Immature natural killer cell (primary cell): Measurements from ENCODE around the gene TMEM222. TPM values are rescaled to one million over a fixed set of nuclear protein-coding genes. Genes with fewer than 3 reads are reported as not detected.
A peak's percentile ranks its signal among the peaks of the same experiment; 100 is the strongest.
"Not testable (repeated sequence)": the region's sequence is repeated elsewhere in the genome, so short reads cannot be mapped to it uniquely, and the experiment has no call there.

ENCODE experiments used
- DNase-seq, 3 donors: peaks; one replicate each; pipeline ENCODE4 v3.0.0; 2022; ENCODE audit warnings: mixed read lengths in 1 of 3
- H3K27ac Mint-ChIP-seq, 6 donors: one replicate each; pipeline ENCODE4 v1.8.0; 2020; ENCODE audit warnings: mixed read lengths in 6 of 6, mild to moderate bottlenecking in 5 of 6, inconsistent platforms in 4 of 6, moderate library complexity in 3 of 6
- H3K27me3 Mint-ChIP-seq, 3 donors: one replicate each; pipeline ENCODE4 v1.8.0; 2020 to 2021; ENCODE audit warnings: low read depth in 3 of 3, mild to moderate bottlenecking in 3 of 3, mixed read lengths in 3 of 3, moderate library complexity in 3 of 3, inconsistent platforms in 1 of 3
- H3K36me3 Mint-ChIP-seq, 3 donors: one replicate each; pipeline ENCODE4 v1.8.0; 2020; ENCODE audit warnings: mixed read lengths in 3 of 3, inconsistent platforms in 2 of 3, mild to moderate bottlenecking in 2 of 3
- H3K4me1 Mint-ChIP-seq, 2 donors: one replicate each; pipeline ENCODE4 v1.8.0; 2020; ENCODE audit warnings: inconsistent platforms in 2 of 2, mild to moderate bottlenecking in 2 of 2, mixed read lengths in 2 of 2, moderate library complexity in 1 of 2
- H3K4me3 Mint-ChIP-seq, 5 donors: one replicate each; pipeline ENCODE4 v1.8.0; 2020; ENCODE audit warnings: mild to moderate bottlenecking in 5 of 5, mixed read lengths in 5 of 5, inconsistent platforms in 3 of 5, moderate library complexity in 3 of 5
- H3K9me3 Mint-ChIP-seq, 6 donors: one replicate each; pipeline ENCODE4 v1.8.0; 2020; ENCODE audit warnings: mild to moderate bottlenecking in 6 of 6, mixed read lengths in 6 of 6, inconsistent platforms in 4 of 6, moderate library complexity in 3 of 6
- polyA plus RNA-seq, 3 donors: library from polyadenylated mRNA; unstranded; fragments of 300-500 nt; fragmentation: Illumina TruSeq; gene quantifications; one replicate each; pipeline ENCODE4 v1.2.3, GENCODE V29; 2021

TMEM222 gene
- polyA plus RNA-seq, 3 donors from 2014 or later, result 56.0 to 99.3 (median 69.8) TPM

GRCh38 chr1:27372808-27373690 is 51.1 kb downstream of the TMEM222 start:
- no peak for DNase-seq
- Mint-ChIP-seq H3K27ac (no peak overlapping the region), H3K27me3 (no peaks in the 10 kb centered on the region), H3K9me3 (no peaks in the 10 kb centered on the region), H3K36me3 (no peaks in the 10 kb centered on the region), H3K4me3 (no peak overlapping the region), H3K4me1 (peaks cover 4 to 11% of the 10 kb centered on the region in 2 donors)

- no peaks in the 10 kb centered on the region for H3K9me3 Mint-ChIP-seq
- peaks cover 0 to 2% of the 10 kb centered on the region in 2 donors for H3K4me1 Mint-ChIP-seq
- H3K4me3 Mint-ChIP-seq, result no peak within 1 kb of the TSS
- no peak for DNase-seq
- H3K27me3 Mint-ChIP-seq, result no peaks in the 10 kb centered on the region
- H3K36me3 Mint-ChIP-seq, result no peaks in the 10 kb centered on the region
- H3K27ac Mint-ChIP-seq, result no peak within 1 kb of the TSS
Observed at GRCh38 chr1:27374362-27375086, 52.6 kb downstream of the TMEM222 start, which contains the start of gene FCN3. FCN3 (minus strand) TSS chr1:27374824; CDS start chr1:27374818, 6 bp downstream.

DNA sequence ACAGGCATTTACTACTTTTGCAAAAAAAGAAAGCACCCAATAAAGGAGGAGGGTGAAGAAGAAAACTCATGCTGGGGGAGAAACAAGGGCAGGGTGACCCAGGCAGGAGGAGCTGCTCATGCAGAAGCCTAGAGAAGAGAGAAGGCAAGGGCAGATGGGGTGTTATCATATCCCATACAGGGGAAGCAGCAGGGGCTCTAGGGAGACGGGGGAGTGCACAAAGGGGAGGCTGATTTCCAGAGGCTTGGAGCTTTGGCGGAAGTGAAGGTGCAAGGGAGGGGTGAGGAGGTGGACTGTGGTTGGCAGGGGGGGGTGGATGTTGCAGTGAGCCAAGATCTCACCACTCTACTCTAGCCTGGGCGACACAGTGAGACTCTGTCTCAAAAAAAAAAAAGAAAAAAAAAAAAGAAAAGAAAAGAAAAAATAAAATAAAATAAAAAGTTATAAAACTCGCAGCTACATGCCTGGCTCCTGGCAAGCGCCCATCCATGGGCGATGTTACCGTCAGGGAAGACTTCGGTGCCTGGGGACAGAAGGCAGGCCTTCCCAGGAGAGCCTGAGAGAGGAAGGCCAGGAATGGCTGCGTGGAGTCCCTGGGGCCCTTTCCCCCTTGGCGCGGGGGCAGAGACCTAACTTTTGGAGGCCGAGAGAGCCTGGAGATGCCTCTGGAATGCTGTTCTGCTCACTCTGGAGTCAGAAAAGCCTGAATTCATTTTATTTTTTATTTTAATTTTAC is 56.0 kb downstream of the TMEM222 start:
- Mint-ChIP-seq H3K27me3 (peaks cover 0 to 2% (median 0%) of the 10 kb centered on the region in 3 donors), H3K4me3 (no peak overlapping the region), H3K9me3 (no peaks in the 10 kb centered on the region), H3K36me3 (no peaks in the 10 kb centered on the region), H3K4me1 (no peaks in the 10 kb centered on the region), H3K27ac (peak overlapping the region in 1 of 6 donors; percentile 41)
- DNase-seq, result no peak

DNA sequence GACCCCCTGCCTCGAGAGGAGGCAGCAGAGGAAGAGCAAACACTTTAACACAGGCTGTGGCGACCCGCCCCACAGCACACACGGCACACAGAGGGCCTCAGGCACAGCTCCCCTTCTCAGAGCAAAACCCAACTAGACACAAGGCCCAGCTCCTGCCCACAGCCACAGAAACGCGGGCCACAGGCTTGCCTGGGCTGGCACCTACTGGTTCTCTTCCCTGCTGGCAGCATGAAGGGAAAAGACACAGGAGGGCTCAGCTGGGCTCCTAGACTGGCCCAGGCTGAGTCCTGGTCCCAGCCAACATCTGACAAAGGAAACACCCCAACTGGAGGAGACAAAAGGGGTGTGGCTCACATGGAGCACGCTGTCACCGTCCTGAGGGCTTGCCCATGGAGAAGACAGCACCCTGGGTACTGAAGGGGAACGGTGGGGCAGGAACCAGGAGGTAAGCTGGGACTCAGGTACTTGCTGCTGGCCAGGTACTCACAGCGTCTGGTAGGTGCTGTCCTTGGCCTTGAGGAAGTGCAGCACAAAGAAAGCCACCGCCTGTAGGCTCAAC is 57.7 kb downstream of the TMEM222 start:
- no peaks in the 10 kb centered on the region for H3K36me3 Mint-ChIP-seq
- no peaks in the 10 kb centered on the region for H3K9me3 Mint-ChIP-seq
- peaks cover 0 to 2% (median 2%) of the 10 kb centered on the region in 3 donors for H3K27me3 Mint-ChIP-seq
- no peak overlapping the region for H3K4me3 Mint-ChIP-seq
- no peak overlapping the region for H3K27ac Mint-ChIP-seq
- no peaks in the 10 kb centered on the region for H3K4me1 Mint-ChIP-seq
- no peak for DNase-seq

GRCh38 chr1:27380224-27380623 is 58.3 kb downstream of the TMEM222 start:
- Mint-ChIP-seq H3K4me3 (no peak overlapping the region), H3K9me3 (no peaks in the 10 kb centered on the region), H3K27ac (no peak overlapping the region), H3K4me1 (no peaks in the 10 kb centered on the region), H3K36me3 (no peaks in the 10 kb centered on the region), H3K27me3 (peaks cover 0 to 2% (median 2%) of the 10 kb centered on the region in 3 donors)
- DNase-seq, result no peak

DNA sequence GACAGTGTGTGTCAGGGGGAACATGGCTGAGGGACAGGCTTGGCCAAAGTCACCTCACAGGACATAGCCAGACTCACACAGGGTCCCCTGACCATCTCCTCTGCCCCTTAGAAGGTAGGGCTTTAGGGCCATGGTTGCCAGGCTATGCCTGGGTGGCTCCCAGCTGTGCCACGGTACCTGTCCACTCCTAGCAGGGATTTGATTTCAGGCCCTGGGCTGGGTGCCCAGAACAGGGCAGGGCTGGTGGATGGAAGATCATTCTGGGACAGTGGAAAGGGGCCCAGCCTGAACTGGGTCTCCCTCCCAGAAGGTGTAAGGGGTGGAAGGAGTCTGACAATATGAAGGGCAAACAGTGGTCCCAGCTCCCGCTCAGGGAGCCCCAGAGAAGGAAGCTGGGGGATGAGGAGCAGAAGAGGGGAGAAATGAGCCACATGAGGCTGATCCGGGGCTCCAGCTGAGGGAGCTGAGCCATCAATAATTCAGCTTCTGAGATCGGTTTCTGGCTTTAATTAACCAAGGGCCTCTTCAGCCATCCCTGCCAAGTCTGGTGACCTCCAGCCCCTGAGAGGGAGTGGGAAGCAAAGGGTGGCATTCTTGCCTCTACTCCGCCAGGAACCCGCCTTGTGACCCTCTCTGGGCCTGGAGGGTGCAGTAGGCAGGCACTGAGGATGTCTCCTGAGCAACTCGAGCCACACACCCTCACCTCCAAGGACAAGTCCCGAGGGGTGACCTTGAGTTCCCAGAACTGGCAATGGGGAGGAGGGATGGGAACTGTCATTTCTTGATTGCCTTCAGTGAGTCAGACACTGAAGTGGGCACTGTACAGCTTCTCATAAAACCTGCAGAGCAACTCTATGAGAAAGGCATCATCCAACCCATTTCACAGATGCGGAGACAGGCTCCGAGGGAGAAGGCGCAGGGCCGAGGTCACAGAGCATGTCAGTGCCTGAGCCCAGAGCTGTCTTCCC is 59.1 kb downstream of the TMEM222 start:
- Mint-ChIP-seq H3K36me3 (no peaks in the 10 kb centered on the region), H3K4me3 (no peak overlapping the region), H3K4me1 (no peaks in the 10 kb centered on the region), H3K27ac (no peak overlapping the region), H3K9me3 (no peaks in the 10 kb centered on the region), H3K27me3 (peaks cover 2% of the 10 kb centered on the region in 3 donors)
- DNase-seq, result no peak

DNA sequence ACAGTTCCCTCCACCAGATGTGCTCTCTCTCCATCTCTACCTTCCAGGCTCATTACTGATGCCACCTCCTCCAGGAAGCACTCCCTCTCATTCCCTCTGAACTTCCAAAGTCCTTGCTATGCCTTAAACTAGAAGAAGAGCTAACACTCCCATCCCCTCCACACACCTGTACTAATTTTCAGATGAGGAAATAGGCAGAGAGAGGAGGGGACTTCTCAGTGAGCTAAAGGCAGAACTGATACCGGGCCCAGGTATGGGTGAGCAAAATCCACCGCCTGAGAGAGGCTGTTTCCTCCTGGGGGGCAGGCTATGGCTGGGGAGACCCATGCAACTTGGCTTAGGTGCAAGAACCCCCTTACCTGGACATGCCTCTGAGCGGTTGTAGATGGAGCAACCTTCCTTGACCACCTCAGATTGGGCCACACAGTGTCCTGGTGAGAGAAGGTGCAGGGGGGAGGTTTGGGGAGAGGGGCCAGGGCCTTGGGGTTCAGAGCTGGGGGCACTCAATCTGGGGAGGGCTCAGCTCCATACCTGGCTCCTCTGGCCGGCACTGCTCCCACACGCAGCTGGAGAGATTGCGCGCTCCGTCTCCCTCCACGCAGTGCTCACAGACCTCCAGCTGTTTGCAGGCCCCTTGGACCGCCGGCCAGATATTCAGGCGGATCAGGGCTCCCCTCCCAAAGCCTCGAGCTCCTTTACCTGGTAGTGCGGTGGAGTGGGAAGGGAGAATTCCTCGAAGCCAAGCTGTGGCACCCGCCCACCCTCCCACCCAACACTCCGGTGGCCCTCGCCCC is 60.2 kb downstream of the TMEM222 start:
- no peaks in the 10 kb centered on the region for H3K36me3 Mint-ChIP-seq
- peaks cover 2% of the 10 kb centered on the region in 3 donors for H3K27me3 Mint-ChIP-seq
- no peak for DNase-seq
- no peaks in the 10 kb centered on the region for H3K9me3 Mint-ChIP-seq
- no peaks in the 10 kb centered on the region for H3K4me1 Mint-ChIP-seq
- no peak overlapping the region for H3K4me3 Mint-ChIP-seq
- peak overlapping the region in 1 of 6 donors; percentile 48 for H3K27ac Mint-ChIP-seq

GRCh38 chr1:27383039-27383605 is 61.2 kb downstream of the TMEM222 start, which contains the start of gene CD164L2:
CD164L2 (minus strand) TSS chr1:27383333; CDS start chr1:27383239, 94 bp downstream.
- Mint-ChIP-seq H3K27ac (no peak within 1 kb of the TSS), H3K36me3 (no peaks in the 10 kb centered on the region), H3K27me3 (peaks cover 2% of the 10 kb centered on the region in 3 donors), H3K4me1 (no peaks in the 10 kb centered on the region), H3K9me3 (no peaks in the 10 kb centered on the region), H3K4me3 (no peak within 1 kb of the TSS)
- DNase-seq, result peak in 1 of 3 donors; percentile 26

DNA sequence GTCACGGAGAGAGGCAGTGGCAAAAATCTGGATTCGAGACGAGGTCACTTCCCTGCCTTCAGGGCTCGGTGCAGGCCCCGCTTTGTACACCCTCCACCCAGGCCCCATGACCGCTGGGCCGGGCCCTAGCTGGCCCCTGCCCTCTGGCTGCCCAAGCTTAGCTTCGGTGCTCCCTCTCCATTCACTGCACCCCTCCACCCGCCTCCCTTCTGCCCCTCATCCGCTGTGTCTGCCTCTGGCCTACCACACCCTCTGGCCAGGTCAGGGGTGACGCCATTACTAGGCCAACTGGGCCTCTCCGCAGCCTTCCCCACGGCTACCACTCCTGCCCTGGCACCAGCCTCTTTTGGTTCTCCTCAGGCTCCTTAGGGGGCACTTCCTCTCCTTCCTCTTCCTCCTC is 61.7 kb downstream of the TMEM222 start:
- no peak overlapping the region for H3K27ac Mint-ChIP-seq
- peaks cover 2 to 3% (median 2%) of the 10 kb centered on the region in 3 donors for H3K27me3 Mint-ChIP-seq
- H3K4me3 Mint-ChIP-seq, result no peak overlapping the region
- DNase-seq, result no peak
- H3K9me3 Mint-ChIP-seq, result no peaks in the 10 kb centered on the region
- no peaks in the 10 kb centered on the region for H3K36me3 Mint-ChIP-seq
- H3K4me1 Mint-ChIP-seq, result peaks cover 0 to 2% of the 10 kb centered on the region in 2 donors

DNA sequence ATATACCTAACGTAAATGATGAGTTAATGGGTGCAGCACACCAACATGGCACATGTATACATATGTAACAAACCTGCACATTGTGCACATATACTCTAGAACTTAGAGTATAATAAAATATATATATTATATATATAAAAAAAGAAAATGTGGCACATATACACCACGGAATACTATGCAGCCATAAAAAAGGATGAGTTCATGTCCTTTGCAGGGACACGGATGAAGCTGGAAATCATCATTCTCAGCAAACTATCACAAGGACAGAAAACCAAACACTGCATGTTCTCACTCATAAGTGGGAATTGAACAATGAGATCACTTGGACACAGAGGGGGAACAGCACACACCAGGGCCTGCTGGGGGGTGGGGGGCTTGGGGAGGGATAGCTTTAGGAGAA is 62.8 kb downstream of the TMEM222 start:
- H3K9me3 Mint-ChIP-seq, H3K27me3 Mint-ChIP-seq, H3K27ac Mint-ChIP-seq, DNase-seq, H3K4me1 Mint-ChIP-seq, H3K4me3 Mint-ChIP-seq, H3K36me3 Mint-ChIP-seq: not testable (repeated sequence)
